GM15510 (cell line): ENCODE measurements around the gene PPM1M.

Experiments used
- POLR2A ChIP-seq: IDR thresholded peaks from 3 replicates; pipeline ENCODE4 v1.6.1; 2011; ENCODE audit warnings: borderline replicate concordance; ENCODE audit not compliant: insufficient read length; ENCODE audit errors: extremely low read depth

PPM1M gene

GRCh38 chr3:52231502-52232278 is 13.9 kb upstream of the PPM1M start:
- TF ChIP-seq POLR2A: no peak

GRCh38 chr3:52232279-52233107 is 13.1 kb upstream of the PPM1M start:
- no peak for TF ChIP-seq POLR2A

- no peak for TF ChIP-seq POLR2A
Observed at GRCh38 chr3:52233108-52233591, 12.4 kb upstream of the PPM1M start.

GRCh38 chr3:52233968-52234367 is 11.6 kb upstream of the PPM1M start:
- no peak for TF ChIP-seq POLR2A

GRCh38 chr3:52234516-52235447 is 10.8 kb upstream of the PPM1M start:
- TF ChIP-seq POLR2A: no peak

GRCh38 chr3:52236424-52236886 is 9.1 kb upstream of the PPM1M start:
- no peak for TF ChIP-seq POLR2A

- TF ChIP-seq POLR2A: no peak
Observed at GRCh38 chr3:52237006-52237656, 8.4 kb upstream of the PPM1M start.

GRCh38 chr3:52237657-52238172 is 7.8 kb upstream of the PPM1M start:
- no peak for TF ChIP-seq POLR2A

GRCh38 chr3:52238193-52238760 is 7.3 kb upstream of the PPM1M start:
- no peak for TF ChIP-seq POLR2A

- peak; percentile 96 for TF ChIP-seq POLR2A
Observed at GRCh38 chr3:52238761-52239701, 6.5 kb upstream of the PPM1M start, which contains the start of gene TWF2. TWF2 (minus strand) TSS chr3:52239158; CDS start chr3:52239016, 142 bp downstream.

GRCh38 chr3:52240059-52240885 is 5.3 kb upstream of the PPM1M start:
- TF ChIP-seq POLR2A: peak; percentile 58
